H9 (cell line): Measurements from ENCODE around the gene ORC1. TPM values are rescaled to one million over a fixed set of nuclear protein-coding genes. Genes with fewer than 3 reads are reported as not detected.

Experiments
- DNase-seq: peaks from one replicate; pipeline ENCODE4 v3.0.0-alpha.2; 2017
- H2AFZ ChIP-seq: one replicate; pipeline ENCODE4 v1.6.1; 2013; ENCODE audit warnings: mild to moderate bottlenecking, low read length, control low read depth, moderate library complexity
- H2AK5ac ChIP-seq: 2 replicates; pipeline ENCODE4 v1.6.1; 2013; ENCODE audit warnings: low read length, control low read depth, mixed read lengths; ENCODE audit not compliant: insufficient read length
- H2BK120ac ChIP-seq: one replicate; pipeline ENCODE4 v1.6.1; 2013; ENCODE audit warnings: low read depth, mild to moderate bottlenecking, low read length, control low read depth, inconsistent platforms; ENCODE audit not compliant: poor library complexity, severe bottlenecking
- H2BK12ac ChIP-seq: 2 replicates; pipeline ENCODE4 v1.6.1; 2013; ENCODE audit warnings: low read length, control low read depth, mixed read lengths, low read depth; ENCODE audit not compliant: insufficient read length
- H2BK15ac ChIP-seq: 2 replicates; pipeline ENCODE4 v1.6.1; 2013; ENCODE audit warnings: low read depth, low read length, control low read depth
- H2BK20ac ChIP-seq: one replicate; pipeline ENCODE4 v1.6.1; 2013; ENCODE audit warnings: low read depth, mild to moderate bottlenecking, low read length, control low read depth, inconsistent platforms; ENCODE audit not compliant: poor library complexity, severe bottlenecking
- H2BK5ac ChIP-seq: 2 replicates; pipeline ENCODE4 v1.6.1; 2013; ENCODE audit warnings: low read length, control low read depth, mixed read lengths; ENCODE audit not compliant: insufficient read length
- H3K14ac ChIP-seq: 2 replicates; pipeline ENCODE4 v1.6.1; 2013; ENCODE audit warnings: low read length, control low read depth; ENCODE audit not compliant: insufficient read depth
- H3K18ac ChIP-seq: 2 replicates; pipeline ENCODE4 v1.6.1; 2013; ENCODE audit warnings: low read depth, mild to moderate bottlenecking, mixed read lengths, low read length, control low read depth; ENCODE audit not compliant: insufficient read length
- H3K23ac ChIP-seq: 2 replicates; pipeline ENCODE4 v1.6.1; 2013; ENCODE audit warnings: low read length, control low read depth, mixed read lengths, low read depth; ENCODE audit not compliant: insufficient read length
- H3K23me2 ChIP-seq: 2 replicates; pipeline ENCODE4 v1.6.1; 2013; ENCODE audit warnings: low read depth, mild to moderate bottlenecking, mixed read lengths, low read length, control low read depth; ENCODE audit not compliant: insufficient read length, poor library complexity, severe bottlenecking
- H3K27ac ChIP-seq: 2 replicates; pipeline ENCODE4 v1.5.1; 2013; ENCODE audit warnings: low read length, control low read depth, mixed read lengths, low read depth; ENCODE audit not compliant: insufficient read length
- H3K27me3 ChIP-seq: 2 replicates; pipeline ENCODE4 v1.6.1; 2013; ENCODE audit warnings: low read length, control low read depth, inconsistent platforms; ENCODE audit not compliant: insufficient read depth
- H3K4ac ChIP-seq: 2 replicates; pipeline ENCODE4 v1.6.1; 2013; ENCODE audit warnings: low read depth, mild to moderate bottlenecking, control low read depth, inconsistent platforms, low read length, moderate library complexity
- H3K4me1 ChIP-seq: 2 replicates; pipeline ENCODE4 v1.6.1; 2013; ENCODE audit warnings: low read length, control low read depth, inconsistent platforms; ENCODE audit not compliant: insufficient read depth
- H3K4me2 ChIP-seq: 2 replicates; pipeline ENCODE4 v1.6.1; 2013; ENCODE audit warnings: low read length, control low read depth, mixed read lengths; ENCODE audit not compliant: insufficient read length, insufficient read depth
- H3K56ac ChIP-seq: 2 replicates; pipeline ENCODE4 v1.6.1; 2013; ENCODE audit warnings: low read depth, mild to moderate bottlenecking, mixed read lengths, low read length, control low read depth; ENCODE audit not compliant: insufficient read length
- H3K79me1 ChIP-seq: 2 replicates; pipeline ENCODE4 v1.6.1; 2013; ENCODE audit warnings: low read depth, mild to moderate bottlenecking, moderate library complexity, low read length, control low read depth, inconsistent platforms; ENCODE audit not compliant: insufficient read depth, poor library complexity, severe bottlenecking
- H3K79me2 ChIP-seq: 2 replicates; pipeline ENCODE4 v1.6.1; 2013; ENCODE audit warnings: low read length, control low read depth, inconsistent platforms; ENCODE audit not compliant: insufficient read depth
- H3K9ac ChIP-seq: 2 replicates; pipeline ENCODE4 v1.6.1; 2013; ENCODE audit warnings: low read length, control low read depth, mixed read lengths; ENCODE audit not compliant: insufficient read length; ENCODE audit errors: extremely low read depth
- H3K9me3 ChIP-seq: one replicate; pipeline ENCODE4 v1.6.1; 2013; ENCODE audit warnings: low read depth, low read length, inconsistent platforms; ENCODE audit not compliant: control insufficient read depth
- H3T11ph ChIP-seq: one replicate; pipeline ENCODE4 v1.6.1; 2013; ENCODE audit warnings: mild to moderate bottlenecking, low read length, control low read depth, inconsistent platforms
- H4K20me1 ChIP-seq: one replicate; pipeline ENCODE4 v1.6.1; 2013; ENCODE audit not compliant: control insufficient read depth, insufficient read length, insufficient read depth
- H4K5ac ChIP-seq: 2 replicates; pipeline ENCODE4 v1.6.1; 2013; ENCODE audit warnings: low read depth, mild to moderate bottlenecking, mixed read lengths, low read length, control low read depth; ENCODE audit not compliant: insufficient read length
- H4K8ac ChIP-seq: replicated peaks from 2 replicates; pipeline ENCODE4 v1.6.1; 2013; ENCODE audit warnings: low read length, control low read depth, mixed read lengths, low read depth; ENCODE audit not compliant: insufficient read length
- H4K91ac ChIP-seq: 2 replicates; pipeline ENCODE4 v1.6.1; 2013; ENCODE audit warnings: low read depth, mild to moderate bottlenecking, moderate library complexity, mixed read lengths, low read length, control low read depth; ENCODE audit not compliant: insufficient read length
- H3K27ac Mint-ChIP-seq, 3 experiments: 2 replicates in 2 of 3; 3 replicates in 1 of 3; pipeline ENCODE4 v1.8.0; 2020 to 2021; ENCODE audit warnings: mixed read lengths in 3 of 3, mild to moderate bottlenecking in 1 of 3, moderate library complexity in 1 of 3
- H3K27me3 Mint-ChIP-seq: 2 replicates; pipeline ENCODE4 v1.8.0; 2021; ENCODE audit warnings: low read depth, mild to moderate bottlenecking, moderate library complexity, mixed read lengths
- H3K36me3 Mint-ChIP-seq, 3 experiments: 2 replicates in 2 of 3; 3 replicates in 1 of 3; pipeline ENCODE4 v1.8.0; 2020 to 2021; ENCODE audit warnings: low read depth in 3 of 3, mixed read lengths in 3 of 3; ENCODE audit not compliant: insufficient read depth in 1 of 3
- H3K4me1 Mint-ChIP-seq, 2 experiments: 2 replicates each; pipeline ENCODE4 v1.8.0; 2020; ENCODE audit warnings: mixed read lengths in 2 of 2
- H3K4me3 Mint-ChIP-seq, 2 experiments: 2 replicates in 1 of 2; 3 replicates in 1 of 2; pipeline ENCODE4 v1.8.0; 2020 to 2021; ENCODE audit warnings: mild to moderate bottlenecking in 2 of 2, mixed read lengths in 2 of 2, moderate library complexity in 1 of 2
- H3K9me3 Mint-ChIP-seq, 2 experiments: 2 replicates in 1 of 2; 3 replicates in 1 of 2; pipeline ENCODE4 v1.8.0; 2020; ENCODE audit warnings: mild to moderate bottlenecking in 2 of 2, mixed read lengths in 2 of 2, moderate library complexity in 1 of 2
- CTCF ChIP-seq: fragments of 200-600 bp; sonication (generic); conservative IDR thresholded peaks from 3 replicates; pipeline ENCODE4 v1.8.0; 2021; ENCODE audit warnings: antibody characterized with exemption, mild to moderate bottlenecking
- total RNA-seq: library from RNA; stranded (reverse); gene quantifications from 2 replicates; pipeline ENCODE4 v1.2.1, GENCODE V29; 2021

Gene ORC1
- total RNA-seq, 1 experiment from 2014 or later, result 46.4 TPM

DNA sequence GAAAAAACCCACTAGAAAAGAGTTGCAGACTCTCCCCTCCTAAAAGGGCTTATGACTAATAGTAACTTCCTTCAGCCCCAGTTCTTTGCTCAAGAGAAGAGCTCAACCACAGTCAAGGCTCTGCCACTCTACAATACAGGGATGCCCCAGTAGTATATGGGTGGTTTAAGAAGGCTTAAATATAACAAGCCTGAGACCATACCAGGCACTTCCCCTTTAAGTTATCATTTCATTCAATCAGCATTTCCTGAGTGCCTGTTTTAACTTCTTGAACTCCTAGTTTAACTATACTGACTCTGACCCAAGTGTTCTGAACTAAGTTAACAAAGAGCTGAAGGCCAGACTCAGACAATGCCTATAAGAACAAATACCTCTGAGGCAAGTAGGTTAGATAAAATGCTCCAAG is 20.0 kb upstream of the ORC1 start:
- no peak overlapping the region for H3K4me2 ChIP-seq
- Mint-ChIP-seq H3K27ac (0 out of 7 replicates have a peak overlapping the region, but pooled peaks of 1 of the 3 experiments have one; percentile 16), H3K9me3 (no peaks in the 10 kb centered on the region), H3K4me3 (no peak overlapping the region), H3K27me3 (no peaks in the 10 kb centered on the region; the same call in 1 of the 2 replicates), H3K36me3 (peaks cover 12 to 49% (median 28%) of the 10 kb centered on the region in 3 experiments; a peak in 6 of 7 replicates), H3K4me1 (peaks cover 7% of the 10 kb centered on the region in 2 experiments; a peak in 3 of 4 replicates)
- no peak for TF ChIP-seq CTCF
- no peaks in the 10 kb centered on the region for H3K79me2 ChIP-seq
- no peak overlapping the region for H3K18ac ChIP-seq
- no peak overlapping the region for H2AK5ac ChIP-seq
- H2AFZ ChIP-seq, result no peak overlapping the region
- no peaks in the 10 kb centered on the region for H4K20me1 ChIP-seq
- H3K9me3 ChIP-seq, result no peaks in the 10 kb centered on the region
- H3T11ph ChIP-seq, result no peak overlapping the region
- no peak overlapping the region for H3K9ac ChIP-seq
- H3K4me1 ChIP-seq, result no peaks in the 10 kb centered on the region
- no peak overlapping the region for H4K8ac ChIP-seq
- H4K5ac ChIP-seq, result no peak overlapping the region
- no peak overlapping the region for H3K56ac ChIP-seq
- H3K27me3 ChIP-seq, result no peaks in the 10 kb centered on the region
- no peak overlapping the region for H2BK20ac ChIP-seq
- no peak overlapping the region for H3K23ac ChIP-seq
- H4K91ac ChIP-seq, result no peak overlapping the region
- H2BK15ac ChIP-seq, result no peak overlapping the region
- H3K4ac ChIP-seq, result no peak overlapping the region
- no peak overlapping the region for H2BK12ac ChIP-seq
- no peak for DNase-seq
- no peak overlapping the region for H2BK120ac ChIP-seq
- no peak overlapping the region for H2BK5ac ChIP-seq
- H3K14ac ChIP-seq, result no peak overlapping the region
- H3K79me1 ChIP-seq, result no peaks in the 10 kb centered on the region
- H3K23me2 ChIP-seq, result no peaks in the 10 kb centered on the region
- no peak overlapping the region for H3K27ac ChIP-seq
